ENCODE results near the gene AQR.
"Not testable (repeated sequence)": the region's sequence is repeated elsewhere in the genome, so short reads cannot be mapped to it uniquely, and the experiment has no call there.

Gene AQR

DNA sequence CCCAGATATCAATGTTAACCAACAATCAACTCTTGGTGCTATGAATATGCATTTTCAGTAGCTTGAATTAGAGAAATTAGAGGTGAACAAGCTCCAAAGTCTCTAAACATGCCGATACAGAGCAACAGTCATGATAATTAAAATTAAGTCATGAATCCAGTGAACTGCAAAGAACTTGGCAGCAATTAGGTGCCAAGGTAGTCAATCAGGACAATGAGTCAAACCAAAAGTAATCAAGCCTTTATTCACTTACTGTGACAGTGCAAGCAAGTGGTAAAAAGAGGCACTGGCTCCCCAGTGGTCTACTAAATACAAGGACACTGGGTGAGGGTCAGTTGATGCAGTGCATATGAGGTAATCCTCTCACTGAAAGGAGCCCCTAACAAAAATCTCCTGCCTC is 16.8 kb upstream of the AQR start:
- no peaks in the 10 kb centered on the region for H3K27me3 Mint-ChIP-seq (ENCODE audit: low read depth)
- no peaks in the 10 kb centered on the region for H3K9me3 Mint-ChIP-seq
- H3K36me3 Mint-ChIP-seq (ENCODE audit: low read depth): peaks cover 22% of the 10 kb centered on the region
- H3K4me1 Mint-ChIP-seq (ENCODE audit: low read depth): peaks cover 34% of the 10 kb centered on the region
- H3K4me3 Mint-ChIP-seq: peak overlapping the region; percentile 95
- H3K27ac Mint-ChIP-seq: peak overlapping the region; percentile 98

DNA sequence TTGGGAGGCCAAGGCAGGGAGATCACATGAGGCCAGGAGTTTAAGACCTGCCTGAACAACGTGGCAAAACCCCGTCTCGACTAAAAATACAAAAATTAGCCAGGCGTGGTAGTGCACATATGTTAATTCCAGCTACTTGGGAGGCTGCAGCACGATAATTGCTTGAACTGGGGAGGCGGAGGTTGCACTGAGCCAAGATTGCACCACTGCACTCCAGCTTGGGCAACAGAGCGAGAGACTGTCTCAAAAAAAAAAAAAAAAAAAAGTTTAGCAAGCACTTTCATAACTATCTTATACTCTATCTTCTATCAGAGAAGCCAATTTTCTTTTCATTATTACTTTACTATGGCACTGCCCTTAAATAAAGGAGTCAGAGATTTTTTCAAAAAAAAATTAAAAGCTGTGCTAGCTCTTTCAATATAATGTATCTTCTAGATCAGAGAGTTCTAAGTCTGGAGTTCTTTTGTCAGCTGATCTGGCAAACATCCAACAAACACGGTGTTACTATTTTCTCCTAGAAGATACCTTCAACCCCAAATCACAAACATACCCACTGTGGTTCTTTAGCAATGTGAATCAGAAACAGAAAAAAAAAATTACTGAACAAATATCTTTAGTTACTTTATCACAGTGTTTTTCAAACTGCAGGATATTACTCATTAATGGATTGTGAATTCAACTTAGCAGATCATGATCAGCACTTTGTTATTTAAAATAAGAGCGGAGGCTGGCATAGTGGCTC is 15.5 kb upstream of the AQR start:
- Mint-ChIP-seq H3K27me3 (ENCODE audit: low read depth) (no peaks in the 10 kb centered on the region), H3K4me1 (ENCODE audit: low read depth) (peaks cover 36% of the 10 kb centered on the region), H3K4me3 (peak overlapping the region; percentile 31), H3K27ac (no peak overlapping the region), H3K36me3 (ENCODE audit: low read depth) (peaks cover 26% of the 10 kb centered on the region), H3K9me3 (no peaks in the 10 kb centered on the region)

DNA sequence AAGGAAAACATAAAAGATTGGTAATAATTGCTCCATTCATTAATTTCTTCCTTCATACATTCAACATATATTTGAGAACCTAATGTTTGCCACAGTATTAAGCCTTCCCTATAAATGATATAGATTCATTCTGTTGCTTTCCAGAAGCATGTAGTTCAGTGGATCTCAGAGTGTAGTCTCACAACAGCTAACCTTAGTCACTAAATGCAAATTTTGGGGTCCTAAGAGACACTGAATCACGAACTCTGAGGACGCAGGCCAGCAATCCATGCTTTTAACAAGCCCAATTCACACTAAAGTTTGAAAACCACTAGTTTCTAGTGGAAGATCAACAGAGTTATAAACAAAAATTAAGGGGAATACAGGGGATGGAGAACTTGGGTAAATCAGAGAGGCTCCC is 7.2 kb upstream of the AQR start:
- no peak overlapping the region for H3K27ac Mint-ChIP-seq
- peaks cover 14% of the 10 kb centered on the region for H3K36me3 Mint-ChIP-seq (ENCODE audit: low read depth)
- H3K4me3 Mint-ChIP-seq: no peak overlapping the region
- H3K9me3 Mint-ChIP-seq: no peaks in the 10 kb centered on the region
- H3K4me1 Mint-ChIP-seq (ENCODE audit: low read depth): peaks cover 6% of the 10 kb centered on the region
- H3K27me3 Mint-ChIP-seq (ENCODE audit: low read depth): no peaks in the 10 kb centered on the region

DNA sequence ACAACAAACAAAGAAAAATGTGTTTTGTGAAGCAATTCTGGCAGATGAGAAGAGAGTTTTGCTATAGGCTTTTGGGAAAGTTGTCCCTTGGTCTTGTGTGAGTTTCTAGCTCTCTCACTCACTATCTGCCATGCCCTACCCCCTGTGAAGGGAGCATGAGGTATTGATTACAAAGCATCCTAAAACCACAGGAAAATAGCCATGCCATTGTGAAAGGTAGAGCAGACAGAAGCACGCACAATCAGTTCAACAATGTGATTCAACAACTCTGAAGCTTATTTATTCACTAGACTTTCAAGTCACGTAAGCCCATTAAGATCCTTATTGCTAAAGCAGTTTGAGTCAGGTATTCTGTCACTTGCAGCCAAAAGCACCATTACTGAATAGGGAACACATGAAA is 6.5 kb upstream of the AQR start:
- peaks cover 8% of the 10 kb centered on the region for H3K36me3 Mint-ChIP-seq (ENCODE audit: low read depth)
- no peaks in the 10 kb centered on the region for H3K27me3 Mint-ChIP-seq (ENCODE audit: low read depth)
- no peaks in the 10 kb centered on the region for H3K9me3 Mint-ChIP-seq
- no peak overlapping the region for H3K4me3 Mint-ChIP-seq
- peaks cover 4% of the 10 kb centered on the region for H3K4me1 Mint-ChIP-seq (ENCODE audit: low read depth)
- no peak overlapping the region for H3K27ac Mint-ChIP-seq

DNA sequence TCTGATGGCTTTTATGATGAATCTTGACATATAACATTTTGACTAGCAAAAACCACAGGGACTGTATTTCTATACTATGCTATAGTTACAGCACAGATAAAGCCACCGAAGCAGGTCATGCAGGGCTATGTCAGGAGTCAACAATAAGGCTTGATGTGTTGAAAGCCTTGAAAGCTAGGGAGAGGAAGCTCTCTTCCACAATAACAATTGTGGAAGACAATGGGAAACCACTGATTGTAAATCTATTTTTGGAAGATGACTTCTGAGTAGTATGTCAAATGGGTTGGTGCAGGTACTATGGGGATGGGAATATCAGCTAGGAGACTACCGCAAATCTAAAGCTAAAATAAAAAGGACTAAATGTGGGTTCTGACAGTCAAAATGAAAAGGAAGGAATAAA is 4.0 kb upstream of the AQR start:
- no peaks in the 10 kb centered on the region for H3K9me3 Mint-ChIP-seq

DNA sequence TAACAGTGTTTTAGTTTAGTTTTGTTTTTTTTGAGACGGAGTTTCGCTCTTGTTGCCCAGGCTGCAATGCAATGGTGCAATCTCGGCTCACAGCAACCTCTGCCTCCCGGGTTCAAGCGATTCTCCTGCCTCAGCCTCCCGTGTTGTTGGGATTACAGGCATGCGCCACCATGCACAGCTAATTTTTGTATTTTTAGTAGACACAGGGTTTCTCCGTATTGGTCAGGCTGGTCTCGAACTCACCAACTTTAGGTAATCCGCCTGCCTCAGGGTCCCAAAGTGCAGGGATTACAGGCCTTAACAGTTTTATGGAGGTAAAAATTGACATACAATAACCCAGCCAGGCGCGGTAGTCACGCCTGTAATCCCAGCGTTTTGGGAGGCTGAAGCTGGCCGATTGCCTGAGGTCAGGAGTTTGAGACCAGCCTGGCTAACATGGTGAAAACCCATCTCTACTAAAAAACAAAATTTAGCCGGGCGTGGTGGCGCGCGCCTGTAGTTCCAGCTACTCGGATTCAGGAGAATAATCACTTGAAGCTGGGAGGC is 629 bp upstream of the AQR start:
- H3K9me3 Mint-ChIP-seq; H3K27me3 Mint-ChIP-seq (ENCODE audit: low read depth): not testable (repeated sequence)
- Mint-ChIP-seq H3K4me3 (peak overlapping the region; percentile 97), H3K27ac (peak overlapping the region; percentile 89), H3K4me1 (ENCODE audit: low read depth) (peaks cover 26% of the 10 kb centered on the region), H3K36me3 (ENCODE audit: low read depth) (peaks cover 12% of the 10 kb centered on the region)

More for the DNA sequence above, 4.0 kb upstream of the AQR start:
- H3K36me3 Mint-ChIP-seq (ENCODE audit: low read depth): peaks cover 9% of the 10 kb centered on the region
- H3K27ac Mint-ChIP-seq: no peak overlapping the region
- no peaks in the 10 kb centered on the region for H3K27me3 Mint-ChIP-seq (ENCODE audit: low read depth)
- no peak overlapping the region for H3K4me3 Mint-ChIP-seq
- peaks cover 10% of the 10 kb centered on the region for H3K4me1 Mint-ChIP-seq (ENCODE audit: low read depth)

DNA sequence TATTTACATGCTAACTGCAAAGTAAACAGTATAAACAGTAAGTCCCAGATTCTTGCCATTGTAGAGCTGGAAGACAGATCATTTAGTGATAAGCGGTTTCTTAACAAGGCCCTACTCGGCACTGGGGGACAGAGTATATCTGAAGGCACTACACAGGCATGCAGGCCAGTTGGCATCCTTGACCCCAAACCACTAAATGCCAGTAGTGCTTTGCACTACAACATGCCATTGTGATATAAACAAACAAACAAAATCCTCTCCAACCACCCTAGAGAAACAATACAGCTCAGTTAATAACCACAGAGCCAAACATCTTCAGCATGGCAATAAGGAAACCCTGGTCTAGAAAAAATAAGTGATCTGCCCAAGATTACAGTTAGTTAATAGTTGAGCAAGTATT is 5.3 kb downstream of the AQR start:
- H3K4me3 Mint-ChIP-seq: no peak overlapping the region
- peaks cover 25% of the 10 kb centered on the region for H3K36me3 Mint-ChIP-seq (ENCODE audit: low read depth)
- H3K9me3 Mint-ChIP-seq: no peaks in the 10 kb centered on the region
- peaks cover 25% of the 10 kb centered on the region for H3K4me1 Mint-ChIP-seq (ENCODE audit: low read depth)
- no peak overlapping the region for H3K27ac Mint-ChIP-seq
- no peaks in the 10 kb centered on the region for H3K27me3 Mint-ChIP-seq (ENCODE audit: low read depth)

DNA sequence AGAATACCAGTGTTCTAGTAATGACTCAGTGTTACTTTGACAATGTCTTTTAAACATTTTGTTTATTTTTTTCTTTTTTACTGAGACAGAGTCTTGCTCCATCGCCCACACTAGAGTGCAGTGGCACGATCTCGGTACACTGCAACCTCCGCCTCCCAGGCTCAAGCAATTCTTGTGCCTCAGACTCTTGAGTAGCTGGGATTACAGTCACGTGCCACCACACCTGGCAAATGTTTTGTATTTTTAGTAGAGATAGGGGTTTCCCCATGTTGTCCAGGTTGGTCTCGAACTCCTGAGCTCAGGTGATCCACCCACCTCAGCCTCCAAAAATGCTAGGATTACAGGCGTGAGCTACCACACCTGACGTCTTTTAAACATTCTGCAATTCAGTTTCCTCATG is 15.7 kb downstream of the AQR start:
- Mint-ChIP-seq H3K36me3 (ENCODE audit: low read depth) (peaks cover 12% of the 10 kb centered on the region), H3K27ac (no peak overlapping the region), H3K9me3 (no peaks in the 10 kb centered on the region), H3K4me1 (ENCODE audit: low read depth) (peaks cover 2% of the 10 kb centered on the region), H3K27me3 (ENCODE audit: low read depth) (no peaks in the 10 kb centered on the region), H3K4me3 (no peak overlapping the region)

DNA sequence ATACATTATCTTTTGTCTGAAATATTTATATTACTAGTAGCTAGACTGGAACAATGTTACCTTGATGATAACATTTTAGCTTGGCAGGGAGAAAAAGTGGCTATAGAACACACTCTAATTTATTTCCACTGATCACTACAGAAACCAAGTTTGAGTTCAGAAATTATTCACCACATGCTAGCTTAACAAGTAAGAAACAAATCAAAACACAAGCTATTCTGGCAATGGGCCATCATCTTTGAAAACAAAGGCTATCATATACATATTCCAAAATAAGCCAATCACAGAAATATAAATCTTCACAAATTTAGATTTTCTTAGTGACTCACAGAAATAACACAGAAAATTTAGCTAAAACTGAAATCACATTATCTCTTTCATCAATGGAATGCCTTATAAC is 17.1 kb downstream of the AQR start:
- no peak overlapping the region for H3K4me3 Mint-ChIP-seq
- no peaks in the 10 kb centered on the region for H3K9me3 Mint-ChIP-seq
- H3K27me3 Mint-ChIP-seq (ENCODE audit: low read depth): no peaks in the 10 kb centered on the region
- no peak overlapping the region for H3K27ac Mint-ChIP-seq
- H3K4me1 Mint-ChIP-seq (ENCODE audit: low read depth): peaks cover 2% of the 10 kb centered on the region
- H3K36me3 Mint-ChIP-seq (ENCODE audit: low read depth): peaks cover 16% of the 10 kb centered on the region

DNA sequence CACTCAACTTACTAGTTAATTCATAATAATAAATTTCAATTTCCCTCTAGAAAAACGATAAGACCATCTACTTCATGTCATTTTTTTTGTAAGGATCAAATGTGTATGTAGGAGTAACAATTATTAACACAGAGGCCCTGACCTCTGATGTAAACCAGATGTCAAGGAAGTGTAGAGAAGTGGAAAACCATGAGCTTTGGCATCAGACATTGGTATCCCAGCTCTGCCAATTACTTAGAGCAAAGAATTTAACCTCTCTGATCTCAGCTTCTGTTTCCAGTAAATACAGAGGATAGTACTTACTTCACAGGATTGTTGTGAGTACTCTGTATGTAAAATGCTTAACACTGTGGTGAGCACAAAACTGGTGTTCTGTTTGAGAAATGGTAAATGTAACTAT is 17.5 kb downstream of the AQR start:
- H3K4me3 Mint-ChIP-seq: no peak overlapping the region
- peaks cover 16% of the 10 kb centered on the region for H3K36me3 Mint-ChIP-seq (ENCODE audit: low read depth)
- no peaks in the 10 kb centered on the region for H3K27me3 Mint-ChIP-seq (ENCODE audit: low read depth)
- H3K4me1 Mint-ChIP-seq (ENCODE audit: low read depth): peaks cover 2% of the 10 kb centered on the region
- no peak overlapping the region for H3K27ac Mint-ChIP-seq
- H3K9me3 Mint-ChIP-seq: no peaks in the 10 kb centered on the region

DNA sequence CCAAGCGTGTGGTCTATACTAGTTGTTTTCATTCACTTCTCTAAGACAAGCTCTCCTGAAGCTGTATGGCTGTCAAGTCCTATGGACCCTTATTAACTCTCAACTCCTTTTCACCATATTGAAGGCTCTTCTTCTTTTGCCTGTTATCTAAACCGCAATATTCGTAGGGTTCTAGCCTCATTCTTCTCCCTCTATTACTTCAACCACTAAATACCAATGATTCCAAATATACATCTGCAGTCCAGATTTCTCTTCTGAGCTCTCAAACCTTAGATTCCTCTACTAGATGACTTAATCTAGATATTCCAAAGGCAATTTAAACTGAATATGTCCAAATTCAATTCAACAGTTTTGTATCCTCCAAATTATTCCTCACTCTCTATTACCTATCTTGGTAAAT is 24.6 kb downstream of the AQR start:
- Mint-ChIP-seq H3K4me1 (ENCODE audit: low read depth) (no peaks in the 10 kb centered on the region), H3K27me3 (ENCODE audit: low read depth) (no peaks in the 10 kb centered on the region), H3K4me3 (no peak overlapping the region), H3K27ac (no peak overlapping the region), H3K9me3 (no peaks in the 10 kb centered on the region), H3K36me3 (ENCODE audit: low read depth) (peaks cover 27% of the 10 kb centered on the region)

DNA sequence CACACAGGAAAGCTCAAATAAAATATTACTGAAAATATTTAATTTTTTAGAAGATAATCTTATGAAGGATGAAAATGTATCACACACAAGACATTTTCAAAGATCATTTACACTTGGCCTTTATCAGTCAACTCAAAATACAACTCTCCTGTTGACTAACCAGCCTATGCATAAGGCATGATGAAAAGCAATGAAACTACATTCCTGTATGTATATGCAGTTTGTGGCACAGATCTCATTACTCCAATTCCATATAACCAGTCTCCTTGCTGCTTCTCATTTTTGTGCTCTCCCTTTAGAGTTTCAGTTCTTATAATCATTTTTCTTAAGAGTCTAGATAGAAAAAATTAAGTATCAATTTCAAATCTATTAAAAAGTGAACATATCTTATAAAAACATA is 25.8 kb downstream of the AQR start:
- no peaks in the 10 kb centered on the region for H3K4me1 Mint-ChIP-seq (ENCODE audit: low read depth)
- H3K27ac Mint-ChIP-seq: no peak overlapping the region
- no peaks in the 10 kb centered on the region for H3K9me3 Mint-ChIP-seq
- H3K36me3 Mint-ChIP-seq (ENCODE audit: low read depth): peaks cover 30% of the 10 kb centered on the region
- no peak overlapping the region for H3K4me3 Mint-ChIP-seq
- no peaks in the 10 kb centered on the region for H3K27me3 Mint-ChIP-seq (ENCODE audit: low read depth)

DNA sequence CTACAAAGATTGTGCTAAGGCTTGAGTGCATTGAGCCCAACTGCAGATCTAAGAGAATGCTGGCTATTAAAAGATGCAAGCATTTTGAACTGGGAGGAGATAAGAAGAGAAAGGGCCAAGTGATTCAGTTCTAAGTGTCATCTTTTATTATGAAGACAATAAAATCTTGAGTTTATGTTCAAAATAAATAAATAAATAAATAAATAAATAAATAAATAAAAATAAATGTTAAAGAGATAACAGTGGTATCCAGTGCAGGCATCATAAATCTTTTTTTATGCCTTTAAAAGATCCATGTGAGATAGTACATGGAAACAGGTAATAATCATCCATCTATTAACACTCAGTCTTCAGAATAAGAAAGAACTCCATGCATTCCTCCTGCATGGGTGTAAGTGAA is 26.3 kb downstream of the AQR start:
- H3K27me3 Mint-ChIP-seq (ENCODE audit: low read depth): not testable (repeated sequence)

DNA sequence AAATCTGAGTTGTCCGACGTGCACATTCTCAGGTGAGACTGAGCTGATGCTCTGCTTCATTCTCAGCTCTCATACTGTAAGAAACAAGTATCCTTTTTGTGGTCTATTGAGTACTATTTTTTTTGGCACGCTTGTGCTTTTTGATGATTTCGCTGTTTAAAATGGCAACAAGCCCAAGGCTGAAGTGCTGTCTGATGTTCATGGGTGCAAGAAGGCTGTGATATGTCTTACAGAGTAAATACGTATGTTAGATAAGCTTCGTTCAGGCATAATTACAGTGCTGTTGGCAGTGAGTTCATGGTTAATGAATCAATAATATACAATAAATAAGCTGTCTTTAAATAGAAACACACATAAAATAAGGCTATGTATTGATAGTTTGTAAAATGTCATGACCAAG is 27.2 kb downstream of the AQR start:
- Mint-ChIP-seq H3K27ac (no peak overlapping the region), H3K4me3 (no peak overlapping the region), H3K27me3 (ENCODE audit: low read depth) (no peaks in the 10 kb centered on the region), H3K9me3 (no peaks in the 10 kb centered on the region), H3K4me1 (ENCODE audit: low read depth) (no peaks in the 10 kb centered on the region), H3K36me3 (ENCODE audit: low read depth) (peaks cover 27% of the 10 kb centered on the region)

More for the DNA sequence above, 26.3 kb downstream of the AQR start:
- not testable (repeated sequence) for H3K9me3 Mint-ChIP-seq; H3K4me1 Mint-ChIP-seq (ENCODE audit: low read depth); H3K4me3 Mint-ChIP-seq; H3K27ac Mint-ChIP-seq
- peaks cover 30% of the 10 kb centered on the region for H3K36me3 Mint-ChIP-seq (ENCODE audit: low read depth)

DNA sequence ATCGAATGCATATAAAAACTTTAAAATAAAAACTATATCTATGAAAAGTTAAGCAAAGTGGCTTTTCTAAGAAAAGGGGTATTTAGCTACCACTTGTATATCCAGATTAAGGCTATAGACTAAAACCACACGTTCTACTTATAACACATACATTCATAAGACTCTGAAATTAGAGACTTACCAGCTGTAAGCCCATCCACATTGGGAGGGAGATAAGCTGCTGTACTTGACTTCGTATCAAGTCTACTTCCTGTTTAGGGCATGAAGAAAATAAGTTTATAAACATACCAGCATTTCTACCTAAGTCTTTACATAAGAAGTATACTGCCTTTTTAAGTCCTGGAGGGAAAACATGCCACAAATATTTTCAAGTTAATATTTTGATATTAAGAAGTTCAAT is 27.7 kb downstream of the AQR start:
- Mint-ChIP-seq H3K9me3 (no peaks in the 10 kb centered on the region), H3K4me1 (ENCODE audit: low read depth) (no peaks in the 10 kb centered on the region), H3K27ac (no peak overlapping the region), H3K4me3 (no peak overlapping the region), H3K36me3 (ENCODE audit: low read depth) (peaks cover 27% of the 10 kb centered on the region), H3K27me3 (ENCODE audit: low read depth) (no peaks in the 10 kb centered on the region)
